C1 segment of cervical spinal cord (tissue), 14 donors: ENCODE data around the gene NT5DC2.
A peak's percentile ranks its signal among the peaks of the same experiment; 100 is the strongest.
"Not testable (repeated sequence)": the region's sequence is repeated elsewhere in the genome, so short reads cannot be mapped to it uniquely, and the experiment has no call there.

Experiments used
- DNase-seq, 14 donors: peaks; one replicate each; lab custom pipeline; 2025; lab: John Stamatoyannopoulos, UW

The NT5DC2 gene

GRCh38 chr3:52537726-52538421 is 4.2 kb upstream of the NT5DC2 start:
- no peak for DNase-seq

DNA sequence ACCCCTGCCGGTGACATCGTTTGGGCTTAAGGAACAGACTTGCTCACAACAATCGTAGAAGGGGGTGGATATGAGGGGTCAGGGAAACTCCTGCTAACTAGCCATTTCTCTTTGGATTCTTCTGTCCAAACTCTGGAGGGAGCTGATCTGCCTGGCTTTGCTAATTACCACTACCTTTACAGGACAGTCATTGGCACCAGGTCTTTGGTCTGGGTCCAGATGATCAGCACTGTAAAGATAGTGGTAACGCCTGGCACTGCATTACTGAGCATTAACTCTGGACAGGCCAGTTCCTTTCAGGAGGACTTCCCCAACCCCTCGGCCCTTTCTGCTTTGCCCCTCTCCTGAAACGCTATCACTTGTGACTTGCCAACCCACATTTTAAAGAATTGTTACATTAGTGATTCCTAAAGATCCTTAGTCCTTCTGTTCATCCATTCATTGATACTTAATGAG is 3.5 kb upstream of the NT5DC2 start:
- DNase-seq: no peak

DNA sequence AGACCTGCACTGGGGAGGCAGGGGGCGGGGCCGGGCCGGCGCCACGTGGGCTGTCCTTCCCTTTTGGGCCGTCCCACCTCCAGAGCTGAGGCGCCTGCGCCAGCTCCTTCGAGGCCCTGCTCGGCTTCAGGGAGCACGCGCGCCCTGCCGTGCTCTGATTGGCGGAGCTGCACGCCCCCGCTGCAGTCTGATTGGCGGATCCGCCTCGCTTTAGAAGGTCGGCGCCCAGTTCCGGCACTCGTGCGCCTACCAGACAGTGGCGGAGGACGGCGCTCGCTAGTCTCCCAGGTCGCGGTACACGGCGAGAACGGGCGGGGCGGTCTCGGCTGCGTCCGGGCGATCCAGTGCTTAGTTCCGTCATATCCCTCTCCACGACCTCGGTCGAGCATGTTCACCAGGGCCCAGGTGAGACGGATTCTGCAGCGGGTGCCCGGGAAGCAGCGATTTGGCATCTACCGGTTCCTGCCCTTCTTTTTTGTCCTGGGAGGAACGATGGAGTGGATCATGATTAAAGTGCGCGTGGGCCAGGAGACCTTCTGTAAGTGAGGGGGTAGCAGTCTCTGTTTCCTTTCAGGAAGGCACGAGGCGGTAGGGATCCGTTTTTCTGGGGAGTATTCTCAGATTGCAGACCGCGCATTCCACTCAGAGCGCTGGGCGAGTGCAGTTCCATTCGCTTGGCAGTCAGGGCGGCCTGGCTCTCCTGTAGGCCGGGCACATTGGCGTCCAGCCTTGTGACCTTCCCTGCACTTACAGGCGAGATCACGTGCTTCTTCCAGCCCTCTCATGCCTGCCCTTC is 2.9 kb upstream of the NT5DC2 start, which contains the start of gene UQCC5:
TSS of gene UQCC5 (plus strand) at position 237 of the 796 bp plus-strand sequence. CDS start at position 388, 151 bp downstream.
- peak; percentile 76 to 97 (median 94) for DNase-seq

GRCh38 chr3:52536112-52536368 is 2.4 kb upstream of the NT5DC2 start:
- no peak for DNase-seq

GRCh38 chr3:52535411-52536111 is 1.9 kb upstream of the NT5DC2 start:
- no peak for DNase-seq

DNA sequence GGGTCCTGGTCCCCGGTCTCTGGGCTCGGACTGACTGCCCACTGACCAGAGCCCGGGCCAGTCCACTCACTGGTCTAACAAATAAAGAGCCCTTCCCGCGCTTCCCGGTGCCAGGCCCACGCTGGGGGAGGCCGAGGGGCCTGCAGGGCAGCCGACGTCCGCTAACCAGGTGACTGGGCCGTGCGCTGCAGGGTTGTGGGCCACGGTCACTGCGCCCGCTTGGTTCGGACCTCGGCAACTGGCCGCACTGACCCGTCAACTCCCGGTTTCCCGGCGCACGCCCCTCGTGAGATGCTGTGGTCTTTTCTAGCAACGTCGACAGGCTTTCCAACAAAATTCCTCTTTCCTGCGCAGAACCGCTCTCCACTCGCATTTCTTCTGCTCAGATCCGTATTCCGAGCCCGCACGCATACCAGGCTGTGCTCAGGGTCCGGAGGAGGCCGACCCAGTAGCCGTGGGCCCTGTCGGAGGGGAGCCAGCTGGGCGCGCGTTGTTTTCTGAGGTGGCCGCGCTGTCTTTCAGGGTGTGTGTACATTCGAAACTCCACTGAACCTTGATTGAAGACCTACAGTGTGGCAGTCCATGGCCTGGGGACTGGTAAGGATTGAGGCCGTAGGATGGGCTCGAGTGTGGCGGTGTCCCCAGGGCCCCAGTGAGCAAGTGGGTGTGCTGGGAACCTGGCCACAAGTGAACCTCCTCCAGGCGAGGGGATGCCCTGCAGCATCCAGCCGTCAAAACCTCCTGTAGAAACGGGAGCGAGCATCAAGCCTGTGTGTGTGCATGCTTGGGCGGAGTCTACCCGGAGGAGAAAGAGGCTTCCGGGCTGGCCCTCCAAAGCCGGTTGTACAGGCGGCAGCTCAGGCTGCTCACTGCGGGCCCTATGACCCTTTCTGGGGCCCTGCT is 875 bp upstream of the NT5DC2 start:
- no peak for DNase-seq

- no peak for DNase-seq
Measured at GRCh38 chr3:52532838-52533622, 627 bp downstream of the NT5DC2 start.

DNA sequence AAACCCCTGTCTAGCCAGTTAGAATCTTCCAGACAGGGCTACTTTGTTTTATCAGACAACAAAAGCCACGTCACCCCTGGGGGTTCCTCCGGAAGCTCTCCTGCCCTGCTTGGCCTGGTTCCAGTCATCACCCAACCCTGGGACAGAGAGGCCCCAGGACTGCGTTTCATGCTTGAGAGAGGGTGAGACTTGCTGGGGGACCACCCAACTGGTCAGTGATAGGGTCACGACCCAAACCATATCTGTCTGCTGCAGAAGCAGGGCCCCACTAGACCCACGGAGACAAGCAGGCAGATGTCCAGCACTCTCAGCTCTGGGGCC is 1.2 kb downstream of the NT5DC2 start:
- DNase-seq: no peak

GRCh38 chr3:52531860-52532516 is 1.7 kb downstream of the NT5DC2 start:
- no peak for DNase-seq

DNA sequence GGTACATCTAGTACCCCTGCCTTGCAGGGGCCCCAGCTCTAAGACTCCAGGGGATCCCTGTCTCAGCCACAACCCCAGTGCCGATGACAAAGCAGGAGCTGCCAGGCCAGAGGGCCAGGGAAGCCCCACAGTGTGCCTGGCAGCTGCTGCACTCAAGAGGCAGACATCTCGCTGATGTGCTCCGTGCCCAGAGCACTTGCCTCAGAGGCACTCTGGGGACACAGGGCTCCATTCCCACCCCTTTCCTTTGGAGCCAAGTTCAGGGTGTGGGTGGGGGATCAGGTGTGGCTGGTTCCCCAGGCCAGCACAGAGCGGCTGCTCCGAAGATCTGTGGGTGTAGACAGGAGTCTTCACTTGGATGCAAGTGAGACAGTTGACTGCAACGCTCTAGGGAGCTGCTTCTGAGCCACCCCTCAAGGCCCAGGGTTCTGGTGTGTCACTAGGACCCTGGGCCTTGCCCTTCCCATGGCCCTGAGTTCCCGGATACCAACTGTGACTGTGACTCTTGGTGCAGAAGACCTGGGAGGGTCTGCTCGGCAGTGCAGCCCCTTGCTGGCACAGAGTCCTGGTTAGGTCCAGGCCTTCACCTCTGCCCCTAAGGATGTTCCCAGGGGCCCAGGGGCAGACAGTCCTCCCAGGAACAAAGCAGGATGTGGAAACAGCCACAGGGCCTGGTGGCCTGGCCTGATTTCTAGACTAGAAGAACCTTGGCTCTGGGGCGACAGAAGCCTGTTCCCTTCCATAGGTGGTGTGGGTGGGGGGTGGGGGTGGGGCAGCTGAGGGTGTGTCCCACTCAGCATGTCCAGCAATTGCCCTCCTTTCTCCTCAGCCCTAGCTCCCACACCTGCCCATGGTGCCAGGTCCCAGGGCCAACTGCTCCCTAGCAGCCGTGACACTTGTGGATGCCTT is 2.5 kb downstream of the NT5DC2 start:
- DNase-seq: no peak

DNA sequence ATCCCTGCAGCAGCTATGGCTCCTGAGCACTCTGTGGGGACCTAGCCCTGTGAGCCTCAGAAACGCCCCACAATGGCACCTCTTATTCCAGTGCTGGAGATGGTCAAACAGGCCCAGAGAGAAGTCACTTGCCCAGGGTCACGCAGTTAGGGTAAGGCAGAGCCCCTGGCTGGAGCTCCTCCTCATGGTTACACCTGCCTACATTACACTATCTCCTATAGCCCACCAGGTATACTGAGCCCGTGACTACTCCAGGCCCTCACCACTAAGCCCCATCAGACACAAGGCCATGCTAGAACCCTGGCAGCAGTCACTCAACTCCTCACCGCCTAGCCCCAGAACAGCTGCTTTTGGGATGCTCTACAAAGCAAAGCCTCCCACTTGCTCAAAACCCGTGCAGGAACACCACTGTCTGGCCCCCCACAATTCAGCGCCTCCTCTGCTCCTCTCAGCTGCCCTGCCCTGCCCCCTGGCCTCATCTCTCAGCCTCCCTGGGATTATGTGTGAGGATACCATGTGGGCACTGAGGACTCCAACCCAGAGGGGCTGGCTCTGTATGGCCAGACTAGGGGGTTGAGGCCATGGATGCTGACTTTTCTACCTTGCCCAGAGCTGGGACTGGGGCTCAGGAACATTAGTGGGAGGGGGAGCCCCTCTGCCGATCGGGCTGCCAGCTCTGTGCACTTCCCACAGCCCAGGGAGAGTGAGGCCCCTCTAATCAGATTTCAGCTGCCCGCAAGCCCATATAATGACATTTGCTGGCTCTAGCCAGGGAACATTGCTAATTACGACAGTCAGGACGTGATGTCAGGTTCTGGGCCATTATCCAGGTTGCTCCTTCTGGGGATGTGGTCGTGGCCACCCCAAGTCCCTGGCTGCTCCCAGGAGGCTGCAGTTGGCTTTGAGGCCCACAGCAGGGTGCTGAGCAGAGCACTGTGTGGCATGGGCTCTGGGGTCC is 4.0 kb downstream of the NT5DC2 start:
- peak in 1 of 14 donors; percentile 47 for DNase-seq

DNA sequence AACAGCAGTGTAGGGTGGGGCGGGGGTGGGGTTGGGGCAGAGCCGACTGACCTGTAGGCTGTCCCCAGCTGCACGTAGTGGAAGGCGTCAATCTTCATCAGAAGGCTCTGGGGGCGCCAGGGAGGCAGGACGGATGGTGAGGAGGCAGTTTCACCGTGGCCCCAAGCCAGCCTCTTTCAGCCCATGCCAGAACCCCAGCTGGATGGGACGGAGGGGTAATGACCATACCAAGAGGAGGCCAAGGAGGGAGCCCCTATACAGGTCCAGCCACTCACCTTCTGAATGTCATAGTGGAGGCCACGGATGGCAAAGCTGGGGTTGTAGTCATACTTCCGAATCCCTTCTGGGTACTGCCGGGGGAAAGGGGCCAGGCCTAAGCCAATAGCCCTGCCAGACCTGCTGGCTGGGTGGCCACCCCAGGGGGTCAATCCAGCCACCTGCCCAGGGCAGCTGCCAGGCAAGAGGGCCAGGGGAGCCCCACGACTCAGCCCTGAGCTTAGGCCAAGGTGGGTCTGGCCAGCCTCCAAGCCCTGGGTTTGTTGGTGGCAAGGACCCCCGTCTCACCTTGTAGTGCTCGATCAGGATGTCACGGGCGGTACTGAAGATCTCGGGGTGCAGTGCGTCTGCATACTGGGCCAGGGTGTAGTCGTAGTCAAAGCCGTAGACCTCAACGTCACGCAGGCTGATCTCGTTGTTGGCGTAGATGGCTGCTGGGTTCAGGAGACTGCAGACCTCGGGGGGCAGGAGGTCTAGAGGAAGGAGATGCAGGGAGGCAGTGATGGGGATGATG is 4.9 kb downstream of the NT5DC2 start:
- no peak for DNase-seq

GRCh38 chr3:52527732-52528585 is 5.7 kb downstream of the NT5DC2 start:
- DNase-seq: no peak

DNA sequence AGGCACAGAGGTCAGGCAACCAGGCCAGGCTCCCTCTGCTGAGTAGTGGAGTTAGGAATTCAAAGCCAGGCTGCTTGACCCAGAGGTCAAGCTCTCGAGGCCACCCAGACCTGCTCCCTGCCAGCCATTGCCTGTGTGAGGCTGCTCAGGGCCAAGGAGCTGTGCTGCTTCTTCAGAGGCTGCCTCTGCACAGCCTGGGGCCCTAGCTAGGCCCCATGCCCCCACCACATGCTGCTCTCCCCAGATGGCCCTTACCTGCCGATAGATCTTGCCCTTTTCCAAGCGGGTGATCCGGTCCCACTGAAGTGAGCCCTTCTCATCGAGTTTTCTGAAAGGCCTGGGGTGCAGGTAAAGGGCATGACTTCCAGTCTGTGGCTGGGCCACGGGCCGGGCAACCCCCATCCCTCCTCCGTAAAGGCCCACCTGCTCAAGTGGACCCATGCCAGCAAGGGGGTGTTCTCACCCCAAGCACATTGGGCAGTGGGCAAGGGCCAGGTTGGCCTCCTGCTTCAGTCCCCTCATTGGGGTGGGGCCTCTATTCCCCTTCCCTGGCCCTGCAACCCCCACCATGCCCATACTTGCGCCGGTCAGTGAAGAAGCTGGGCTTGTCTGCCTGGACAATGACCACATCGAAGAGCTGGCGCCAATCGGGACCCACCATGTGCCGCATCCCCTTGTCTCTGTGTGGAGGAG is 6.5 kb downstream of the NT5DC2 start:
- DNase-seq: no peak

- DNase-seq: not testable (repeated sequence)
Measured at GRCh38 chr3:52526671-52527038, 7.0 kb downstream of the NT5DC2 start.
